ENCODE measurements around the gene HIC1. TPM values are rescaled to one million over a fixed set of nuclear protein-coding genes. Genes with fewer than 3 reads are reported as not detected.

Gene HIC1
- total RNA-seq = 10 to 100 TPM in 2 of 4 donors, 1 to 10 TPM in 2; 3.6 to 26.8 (median 10.0) TPM

DNA sequence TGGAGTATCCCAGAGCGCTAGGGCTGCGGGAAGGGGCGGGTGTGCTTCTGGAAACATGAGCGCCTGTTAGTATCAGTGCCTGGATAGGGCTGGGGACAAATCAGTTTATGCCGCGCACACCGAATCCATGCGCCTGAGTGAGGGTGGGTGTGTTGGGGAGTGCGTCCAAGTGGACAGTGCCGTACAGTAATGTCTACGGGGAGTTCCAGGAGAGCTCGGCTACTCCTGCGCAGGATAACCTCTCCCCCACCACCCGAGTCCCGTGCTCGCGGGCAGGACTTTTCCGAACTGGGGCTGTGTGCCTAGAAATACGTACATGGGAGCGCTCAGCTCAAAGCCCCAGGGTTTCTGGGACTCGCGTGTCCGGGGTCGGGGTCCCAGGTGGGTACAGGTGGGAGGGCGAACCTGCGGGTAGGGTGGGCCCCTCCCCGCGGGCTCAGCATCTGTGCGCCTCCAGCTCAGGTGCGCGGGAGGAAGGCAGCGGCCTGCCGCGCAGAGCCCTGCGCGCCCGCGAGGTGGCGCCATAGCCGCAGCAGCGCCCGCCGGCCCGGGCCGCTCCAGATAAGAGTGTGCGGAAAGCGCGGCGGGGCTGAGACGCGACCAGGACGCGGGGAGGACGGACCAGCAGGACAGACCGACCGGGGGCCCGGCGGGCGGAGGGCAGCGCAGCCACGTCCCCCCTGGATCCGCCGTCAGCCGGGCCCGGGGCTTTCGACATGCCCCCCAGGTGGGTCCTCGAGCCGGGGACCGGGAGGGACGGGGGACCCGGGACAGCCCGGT lies at the start of gene HIC1:
TSS of gene HIC1 (plus strand) at position 592 of the 780 bp plus-strand sequence. CDS start 1,588 bp downstream, outside the sequence.
- TF ChIP-seq CTCF (IDR thresholded peaks at IDR 0.05; ENCODE audit: low read depth) = no peak

GRCh38 chr17:2008332-2009126 lies 46.4 kb upstream of the HIC1 start:
- no peak for TF ChIP-seq CTCF (IDR thresholded peaks at IDR 0.05; ENCODE audit: low read depth)

DNA sequence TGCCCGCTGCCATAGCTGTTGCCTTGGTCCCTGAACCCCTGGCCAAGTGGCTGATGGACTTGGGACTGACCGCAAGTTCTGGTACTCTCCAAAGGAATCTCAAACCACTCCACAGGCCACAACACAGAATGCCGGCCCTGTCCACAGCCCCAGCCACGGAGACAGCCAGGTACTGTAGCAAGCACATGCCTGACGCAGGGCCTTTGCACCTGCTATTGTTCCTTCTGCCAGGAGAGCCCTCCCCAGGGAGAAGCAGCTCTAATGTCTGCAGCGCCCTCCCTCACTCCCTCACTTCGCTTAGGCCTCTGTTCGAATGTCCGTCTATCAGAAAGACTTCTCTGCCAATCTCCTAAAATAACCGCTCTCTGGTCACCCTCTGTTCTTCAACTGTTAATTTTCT lies 45.2 kb upstream of the HIC1 start:
- no peak for TF ChIP-seq CTCF (IDR thresholded peaks at IDR 0.05; ENCODE audit: low read depth)

DNA sequence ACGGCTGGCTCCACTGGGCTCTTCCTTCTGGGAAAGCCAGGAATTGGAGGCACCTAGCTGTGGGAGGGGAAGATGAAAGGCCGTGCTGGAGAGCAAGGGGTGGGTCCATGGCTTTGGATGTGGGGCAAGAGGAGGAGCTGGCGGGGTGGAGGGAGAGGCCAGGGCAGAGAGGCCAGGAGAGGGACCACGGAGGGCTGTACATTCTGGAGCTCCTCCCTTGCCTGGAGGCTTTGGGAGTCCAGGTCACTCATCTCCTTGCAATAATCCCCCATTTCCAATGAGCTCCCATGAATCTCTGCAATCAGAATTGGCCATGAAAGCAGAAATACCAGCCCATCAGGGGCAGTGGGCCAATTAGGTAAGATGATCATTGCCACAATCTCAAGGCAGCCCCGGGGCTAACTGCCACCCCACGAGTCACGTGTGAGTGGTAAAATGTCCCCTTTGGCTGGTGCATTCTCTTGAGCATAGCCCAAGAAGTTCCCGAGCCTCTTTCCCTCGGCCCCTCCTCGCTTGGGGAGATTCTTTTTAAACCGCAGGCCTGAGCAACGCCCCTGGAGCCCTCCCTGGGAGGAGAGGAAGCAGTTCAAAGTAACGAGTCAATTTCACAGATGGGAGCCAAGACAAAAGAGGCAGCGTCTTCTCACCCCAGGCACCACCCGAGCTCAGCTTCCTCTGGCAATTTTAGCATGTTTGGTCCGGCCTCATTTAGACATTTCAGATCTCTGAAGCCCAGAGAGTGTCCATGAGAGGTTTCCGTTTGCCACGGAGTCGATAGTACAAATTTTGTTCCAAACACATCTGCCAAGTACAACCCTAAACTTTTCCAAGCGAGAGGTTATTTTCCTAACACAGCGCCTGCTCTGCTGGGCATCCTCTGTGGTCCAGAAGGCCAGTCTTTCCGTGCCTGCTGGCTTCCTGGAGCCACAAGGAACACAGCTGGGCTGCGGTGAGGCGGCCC lies 43.2 kb upstream of the HIC1 start:
- no peak for TF ChIP-seq CTCF (IDR thresholded peaks at IDR 0.05; ENCODE audit: low read depth)

DNA sequence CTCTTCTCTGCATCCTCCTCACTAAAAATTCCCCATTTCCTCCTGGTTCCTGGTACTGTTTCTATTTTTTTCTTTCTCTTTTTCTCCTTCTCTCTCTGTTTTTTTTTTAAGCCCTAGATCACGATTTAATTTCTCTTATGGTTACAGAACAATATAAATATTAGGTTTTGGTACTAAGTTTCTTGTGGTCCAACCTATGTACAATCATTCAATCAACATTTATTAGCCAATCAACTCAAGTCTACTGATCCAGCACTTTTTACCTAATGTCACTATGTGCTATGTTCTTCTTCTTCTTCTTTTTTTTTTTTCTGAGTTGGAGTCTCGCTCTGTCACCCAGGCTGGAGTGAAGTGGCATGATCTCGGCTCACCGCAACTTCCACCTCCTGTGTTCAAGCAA lies 42.4 kb upstream of the HIC1 start:
- no peak for TF ChIP-seq CTCF (IDR thresholded peaks at IDR 0.05; ENCODE audit: low read depth)

- TF ChIP-seq CTCF (IDR thresholded peaks at IDR 0.05; ENCODE audit: low read depth) = no peak
Measured at GRCh38 chr17:2013994-2014317, 40.9 kb upstream of the HIC1 start.

Measured in subcutaneous adipose tissue (tissue), 4 donors.